ENCODE measurements around the gene NME3. TPM values are rescaled to one million over a fixed set of nuclear protein-coding genes. Genes with fewer than 3 reads are reported as not detected.

Gene NME3
- total and polyA plus RNA-seq, 3 experiments from 2014 or later = 33.5 to 71.4 (median 36.5) TPM

DNA sequence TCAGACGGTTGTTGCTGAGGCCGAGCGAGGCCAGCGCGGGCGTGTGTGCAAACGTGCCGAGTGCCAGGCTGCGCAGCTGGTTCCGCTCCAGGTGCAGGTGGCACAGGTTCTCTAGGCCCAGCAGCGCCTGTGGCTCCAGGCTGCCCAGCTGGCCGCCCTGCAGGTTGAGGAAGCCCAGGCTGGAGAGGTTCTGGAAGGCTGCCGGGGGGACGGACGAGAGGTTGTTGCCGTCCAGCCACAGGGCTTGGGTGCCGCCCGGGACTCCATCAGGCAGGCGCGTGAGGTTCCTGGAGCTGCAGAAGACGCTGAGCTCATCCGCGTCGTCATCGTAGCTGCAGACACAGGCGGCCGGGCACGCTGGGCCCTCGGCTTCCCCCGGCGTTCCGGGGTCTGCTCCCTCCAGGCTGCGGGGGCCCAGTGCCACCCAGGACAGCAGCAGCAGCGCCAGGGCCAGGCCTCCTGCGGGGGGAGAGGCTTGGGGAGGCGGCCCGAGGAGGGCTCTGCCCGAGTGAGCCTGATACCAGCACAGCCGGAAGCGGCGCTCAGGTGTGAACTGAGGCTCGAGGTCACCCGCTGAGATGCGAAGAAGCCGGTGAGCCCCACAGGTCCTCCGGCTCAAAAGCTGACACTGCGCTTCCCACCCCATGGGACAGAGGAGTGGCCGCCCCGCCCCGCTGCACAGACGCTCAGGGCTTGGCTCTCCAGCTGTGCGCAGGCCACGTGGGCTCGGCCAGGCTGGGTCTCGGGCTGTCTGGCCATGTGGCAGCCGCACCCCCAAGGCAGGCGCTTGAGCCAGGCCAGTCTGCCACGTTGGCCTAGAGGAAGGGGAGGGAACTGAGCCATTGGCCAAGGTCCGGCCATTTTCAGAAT lies 20.8 kb upstream of the NME3 start:
- DNase-seq = no peak

DNA sequence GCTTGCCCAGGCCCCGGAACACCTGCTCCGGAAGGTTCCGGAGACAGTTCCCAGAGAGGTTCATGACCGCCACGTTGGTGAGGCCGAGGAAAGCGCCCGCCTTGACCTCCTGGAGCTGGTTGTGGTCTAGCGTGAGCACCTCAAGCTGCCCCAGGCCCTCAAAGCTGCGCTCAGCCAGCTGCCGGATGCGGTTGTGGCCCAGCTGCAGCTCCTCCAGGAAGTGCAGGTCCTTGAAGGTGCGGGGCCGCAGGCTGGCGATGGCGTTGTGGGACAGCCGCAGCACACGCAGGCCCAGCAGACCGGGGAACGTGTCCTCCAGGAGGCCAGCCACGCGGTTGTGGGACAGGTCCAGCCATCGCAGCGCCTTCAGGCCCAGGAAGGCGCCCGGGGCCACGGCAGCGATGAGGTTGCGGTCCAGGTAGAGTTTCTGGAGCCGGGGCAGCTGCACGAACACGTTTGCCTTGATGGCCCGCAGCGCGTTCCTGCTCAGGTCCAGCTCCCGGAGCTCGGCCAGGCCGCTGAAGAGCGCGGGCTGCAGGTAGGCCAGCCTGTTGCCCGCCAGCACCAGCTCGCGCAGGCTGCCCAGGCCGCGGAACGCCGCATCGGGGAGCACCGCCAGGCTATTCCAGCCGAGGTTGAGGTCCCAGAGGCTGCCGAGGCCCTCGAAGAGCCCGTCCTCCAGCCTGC lies 20.1 kb upstream of the NME3 start:
- DNase-seq = no peak

More for the DNA sequence above, 20.8 kb upstream of the NME3 start:
- H3K27me3 ChIP-seq (ENCODE audit: insufficient read depth, low read length, poor library complexity, severe bottlenecking) = no peaks in the 10 kb centered on the region
- H3K27ac Mint-ChIP-seq = peak overlapping the region in 1 of 8 donors; percentile 29
- CTCF ChIA-PET = interaction anchor here (1.4 kb wide), 1 partner anchor 10 kb away, joined by 6 read pairs; the partner anchor contains the start of genes NUBP2 and SPSB3
- H3K27ac ChIP-seq (ENCODE audit: low read depth, low read length) = no peak overlapping the region
- H3K4me1 Mint-ChIP-seq = peaks cover 0 to 3% (median 1%) of the 10 kb centered on the region in 3 donors
- no peak overlapping the region for H3K4me3 Mint-ChIP-seq
- H3K4me1 ChIP-seq (ENCODE audit: insufficient read depth, low read length) = no peaks in the 10 kb centered on the region
- H3K36me3 ChIP-seq (ENCODE audit: insufficient read depth, low read length) = peaks cover 4% of the 10 kb centered on the region
- peaks cover 1 to 2% (median 2%) of the 10 kb centered on the region in 5 donors for H3K9me3 Mint-ChIP-seq
- POLR2A ChIA-PET = interaction anchor here (0.6 to 2.5 kb wide), 2 partner anchors 9 to 1491 kb away, joined by 4 to 9 read pairs; partner anchors contain the start of genes NUBP2 and SPSB3
- no peak overlapping the region for H3K4me3 ChIP-seq (ENCODE audit: low read length)
- H3K9me3 ChIP-seq (ENCODE audit: low read length) = no peaks in the 10 kb centered on the region
- H3K36me3 Mint-ChIP-seq = peaks cover 2 to 18% (median 3%) of the 10 kb centered on the region in 3 donors
- H3K27me3 Mint-ChIP-seq = no peaks in the 10 kb centered on the region

DNA sequence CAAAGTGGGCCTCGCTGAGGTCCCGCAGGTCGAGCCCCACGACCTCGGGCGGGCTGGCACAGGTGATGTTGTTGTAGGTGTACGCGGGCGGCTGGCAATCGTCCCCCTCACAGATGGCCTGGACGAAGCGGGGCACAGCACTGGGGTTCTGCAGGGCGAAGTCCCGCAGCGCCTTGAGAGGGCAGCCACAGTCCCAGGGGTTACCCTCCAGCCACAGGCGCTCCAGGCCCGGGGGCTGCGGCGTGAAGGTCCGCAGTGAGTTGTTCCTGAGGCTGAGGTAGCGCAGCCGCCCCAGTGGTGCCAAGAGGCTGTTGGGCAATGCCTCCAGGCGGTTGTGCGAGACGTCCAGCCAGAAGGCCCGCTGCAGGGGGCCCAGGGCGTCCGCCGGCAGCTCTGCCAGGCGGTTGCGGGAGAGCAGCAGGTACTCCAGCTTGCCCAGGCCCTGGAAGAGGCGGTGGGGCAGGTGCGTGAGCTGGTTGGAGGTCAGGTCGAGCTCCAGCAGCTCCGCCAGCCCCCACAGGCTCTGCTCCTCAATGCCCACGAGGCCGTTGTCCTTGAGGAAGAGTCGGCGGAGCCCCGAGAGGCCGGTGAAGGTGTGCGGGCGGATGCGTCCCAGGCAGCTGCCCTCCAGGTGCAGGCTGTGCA lies 19.4 kb upstream of the NME3 start:
- Histone ChIP-seq H3K27me3 (ENCODE audit: insufficient read depth, low read length, poor library complexity, severe bottlenecking) (no peaks in the 10 kb centered on the region), H3K4me3 (ENCODE audit: low read length) (no peak overlapping the region), H3K27ac (ENCODE audit: low read depth, low read length) (no peak overlapping the region), H3K4me1 (ENCODE audit: insufficient read depth, low read length) (peaks cover 2% of the 10 kb centered on the region), H3K9me3 (ENCODE audit: low read length) (no peaks in the 10 kb centered on the region), H3K36me3 (ENCODE audit: insufficient read depth, low read length) (peaks cover 9% of the 10 kb centered on the region)
- H3K4me1 Mint-ChIP-seq = peaks cover 0 to 12% (median 1%) of the 10 kb centered on the region in 3 donors
- no peak for DNase-seq
- POLR2A ChIA-PET = interaction anchor here (0.6 to 2.5 kb wide), 2 partner anchors 8 to 86 kb away, joined by 3 to 9 read pairs; partner anchors contain the start of genes NUBP2 and SPSB3
- H3K36me3 Mint-ChIP-seq = peaks cover 0 to 28% (median 3%) of the 10 kb centered on the region in 3 donors
- H3K27ac Mint-ChIP-seq = no peak overlapping the region
- no peaks in the 10 kb centered on the region for H3K9me3 Mint-ChIP-seq
- CTCF ChIA-PET = interaction anchor here (1.4 kb wide), 1 partner anchor 8 kb away, joined by 6 read pairs; the partner anchor contains the start of genes NUBP2 and SPSB3
- no peak overlapping the region for H3K4me3 Mint-ChIP-seq
- H3K27me3 Mint-ChIP-seq = no peaks in the 10 kb centered on the region

More for the DNA sequence above, 20.1 kb upstream of the NME3 start:
- Mint-ChIP-seq H3K9me3 (no peaks in the 10 kb centered on the region), H3K4me3 (no peak overlapping the region), H3K4me1 (peaks cover 0 to 7% (median 1%) of the 10 kb centered on the region in 3 donors), H3K27me3 (no peaks in the 10 kb centered on the region), H3K27ac (no peak overlapping the region), H3K36me3 (peaks cover 0 to 24% (median 3%) of the 10 kb centered on the region in 3 donors)
- no peaks in the 10 kb centered on the region for H3K9me3 ChIP-seq (ENCODE audit: low read length)
- no peaks in the 10 kb centered on the region for H3K4me1 ChIP-seq (ENCODE audit: insufficient read depth, low read length)
- CTCF ChIA-PET = interaction anchor here (1.4 kb wide), 1 partner anchor 9 kb away, joined by 6 read pairs; the partner anchor contains the start of genes NUBP2 and SPSB3
- no peak overlapping the region for H3K4me3 ChIP-seq (ENCODE audit: low read length)
- H3K27ac ChIP-seq (ENCODE audit: low read depth, low read length) = no peak overlapping the region
- peaks cover 9% of the 10 kb centered on the region for H3K36me3 ChIP-seq (ENCODE audit: insufficient read depth, low read length)
- POLR2A ChIA-PET = interaction anchor here (0.6 to 2.5 kb wide), 2 partner anchors 9 to 86 kb away, joined by 3 to 9 read pairs; partner anchors contain the start of genes NUBP2 and SPSB3
- H3K27me3 ChIP-seq (ENCODE audit: insufficient read depth, low read length, poor library complexity, severe bottlenecking) = no peaks in the 10 kb centered on the region

DNA sequence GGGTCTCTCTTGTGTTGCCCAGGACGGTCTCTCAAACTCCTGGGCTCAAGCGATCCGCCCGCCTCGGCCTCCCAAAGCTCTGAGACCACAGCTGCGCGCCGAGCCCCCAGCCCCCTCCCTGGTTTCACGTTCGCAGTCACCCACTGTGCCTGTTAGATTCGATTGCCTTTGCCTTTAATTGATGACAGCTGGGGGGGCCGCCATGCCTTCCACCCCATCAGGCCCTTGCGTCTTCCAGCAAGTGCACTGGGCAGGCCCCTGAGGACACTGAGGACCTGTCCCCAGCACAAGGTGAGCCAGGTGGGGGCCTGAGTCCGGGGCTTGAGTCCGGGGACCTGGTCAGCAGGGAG lies 18.9 kb upstream of the NME3 start:
- Mint-ChIP-seq H3K4me1 (peaks cover under 1 to 17% (median 5%) of the 10 kb centered on the region in 3 donors), H3K27me3 (no peaks in the 10 kb centered on the region), H3K36me3 (peaks cover 0 to 32% (median 3%) of the 10 kb centered on the region in 3 donors), H3K4me3 (no peak overlapping the region), H3K27ac (peak overlapping the region in 1 of 8 donors; percentile 69), H3K9me3 (no peaks in the 10 kb centered on the region)
- Histone ChIP-seq H3K9me3 (ENCODE audit: low read length) (no peaks in the 10 kb centered on the region), H3K4me1 (ENCODE audit: insufficient read depth, low read length) (peaks cover 7% of the 10 kb centered on the region), H3K4me3 (ENCODE audit: low read length) (no peak overlapping the region), H3K36me3 (ENCODE audit: insufficient read depth, low read length) (peaks cover 9% of the 10 kb centered on the region), H3K27me3 (ENCODE audit: insufficient read depth, low read length, poor library complexity, severe bottlenecking) (no peaks in the 10 kb centered on the region), H3K27ac (ENCODE audit: low read depth, low read length) (no peak overlapping the region)
- POLR2A ChIA-PET = interaction anchor here (2.5 kb wide), 1 partner anchor 7 kb away, joined by 9 read pairs; the partner anchor contains the start of genes NUBP2 and SPSB3
- CTCF ChIA-PET = no interaction called here
- no peak for DNase-seq

DNA sequence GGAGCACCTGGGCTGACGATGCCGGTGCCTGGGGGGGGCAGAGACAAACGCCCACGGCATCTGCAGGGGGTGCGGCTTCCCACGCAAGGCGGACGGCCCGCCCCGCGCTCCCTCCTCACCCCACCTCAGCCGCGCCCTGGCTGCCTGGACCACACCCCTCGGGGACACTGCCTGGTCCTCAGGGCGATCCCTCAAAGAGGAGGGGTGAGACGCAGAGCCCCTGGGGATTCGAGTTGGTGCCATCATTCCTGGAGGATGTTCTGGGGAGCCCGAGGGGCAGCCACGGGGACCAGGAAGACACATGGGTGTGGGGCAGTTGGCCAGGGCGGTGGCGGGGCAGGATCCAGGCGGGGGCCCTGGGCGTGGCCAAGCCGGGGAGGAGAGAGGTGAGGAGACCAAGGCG lies 18.3 kb upstream of the NME3 start:
- Histone ChIP-seq H3K27ac (ENCODE audit: low read depth, low read length) (no peak overlapping the region), H3K27me3 (ENCODE audit: insufficient read depth, low read length, poor library complexity, severe bottlenecking) (no peaks in the 10 kb centered on the region), H3K9me3 (ENCODE audit: low read length) (no peaks in the 10 kb centered on the region), H3K36me3 (ENCODE audit: insufficient read depth, low read length) (peaks cover 9% of the 10 kb centered on the region), H3K4me3 (ENCODE audit: low read length) (no peak overlapping the region), H3K4me1 (ENCODE audit: insufficient read depth, low read length) (peaks cover 12% of the 10 kb centered on the region)
- Mint-ChIP-seq H3K27ac (no peak overlapping the region), H3K9me3 (no peaks in the 10 kb centered on the region), H3K27me3 (no peaks in the 10 kb centered on the region), H3K4me1 (peaks cover 4 to 21% (median 9%) of the 10 kb centered on the region in 3 donors), H3K36me3 (peaks cover 0 to 33% (median 3%) of the 10 kb centered on the region in 3 donors), H3K4me3 (no peak overlapping the region)
- ChIA-PET POLR2A (no interaction called here), CTCF (no interaction called here)
- no peak for DNase-seq

DNA sequence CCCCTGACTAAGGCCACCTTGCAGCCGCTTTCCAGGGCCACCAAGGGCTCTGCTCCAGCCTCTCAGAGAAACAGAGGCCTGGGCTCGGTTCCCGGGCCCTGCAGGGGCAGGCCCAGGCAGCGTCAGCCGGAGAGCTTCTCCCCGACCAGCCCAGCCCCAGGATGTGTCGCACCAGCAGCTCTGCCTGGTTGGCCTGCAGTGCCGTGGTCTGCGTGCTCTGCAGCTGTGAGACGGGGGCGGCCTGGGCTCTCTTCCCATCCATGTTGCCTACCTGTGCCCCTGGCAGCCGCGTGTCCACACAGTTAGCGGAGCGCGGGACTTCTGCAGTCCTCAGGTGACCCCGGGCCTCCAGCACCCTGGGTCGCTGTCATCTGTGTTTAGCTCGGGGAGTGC lies 17.4 kb upstream of the NME3 start:
- H3K27me3 ChIP-seq (ENCODE audit: insufficient read depth, low read length, poor library complexity, severe bottlenecking) = no peaks in the 10 kb centered on the region
- ChIA-PET POLR2A (no interaction called here), CTCF (no interaction called here)
- Mint-ChIP-seq H3K36me3 (peaks cover 0 to 33% (median 3%) of the 10 kb centered on the region in 3 donors), H3K27ac (peak overlapping the region in 1 of 8 donors; percentile 85), H3K9me3 (no peaks in the 10 kb centered on the region), H3K4me1 (peaks cover 9 to 27% (median 10%) of the 10 kb centered on the region in 3 donors), H3K4me3 (peak overlapping the region in 1 of 7 donors; percentile 75), H3K27me3 (no peaks in the 10 kb centered on the region)
- H3K9me3 ChIP-seq (ENCODE audit: low read length) = no peaks in the 10 kb centered on the region
- no peak for DNase-seq
- no peak overlapping the region for H3K27ac ChIP-seq (ENCODE audit: low read depth, low read length)
- peaks cover 18% of the 10 kb centered on the region for H3K4me1 ChIP-seq (ENCODE audit: insufficient read depth, low read length)
- peaks cover 9% of the 10 kb centered on the region for H3K36me3 ChIP-seq (ENCODE audit: insufficient read depth, low read length)
- no peak overlapping the region for H3K4me3 ChIP-seq (ENCODE audit: low read length)

DNA sequence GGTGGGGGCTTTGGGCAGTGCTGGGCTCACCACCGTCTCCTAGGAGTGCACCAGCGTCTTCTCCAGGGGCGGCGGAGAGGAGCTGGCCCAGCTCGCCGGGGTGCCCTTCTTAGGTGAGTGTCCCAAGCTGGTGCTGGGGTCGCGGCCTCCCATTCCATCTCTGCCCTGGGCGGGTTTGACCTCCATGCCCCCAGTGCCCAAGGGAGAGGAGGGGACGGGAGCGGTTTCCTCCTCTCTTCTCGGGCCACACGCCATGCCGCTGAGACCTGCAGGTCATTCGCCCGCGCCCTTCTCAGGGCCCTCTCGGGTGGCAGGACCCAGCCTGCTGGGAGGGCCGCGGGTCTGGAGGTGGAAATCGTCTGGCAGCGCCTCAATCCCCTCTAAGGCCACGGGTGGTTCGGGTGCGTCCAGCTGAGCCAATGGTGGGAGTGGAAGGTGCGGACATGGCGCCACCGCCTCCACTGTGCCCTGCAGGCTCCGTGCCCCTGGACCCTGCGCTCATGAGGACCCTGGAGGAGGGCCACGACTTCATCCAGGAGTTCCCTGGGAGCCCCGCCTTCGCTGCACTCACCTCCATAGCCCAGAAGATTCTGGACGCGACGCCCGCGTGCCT lies 16.9 kb upstream of the NME3 start:
- H3K4me3 ChIP-seq (ENCODE audit: low read length) = no peak overlapping the region
- no peaks in the 10 kb centered on the region for H3K9me3 Mint-ChIP-seq
- H3K4me1 ChIP-seq (ENCODE audit: insufficient read depth, low read length) = peaks cover 18% of the 10 kb centered on the region
- H3K4me3 Mint-ChIP-seq = no peak overlapping the region
- no peaks in the 10 kb centered on the region for H3K9me3 ChIP-seq (ENCODE audit: low read length)
- no peak for DNase-seq
- H3K27ac Mint-ChIP-seq = no peak overlapping the region
- no peaks in the 10 kb centered on the region for H3K27me3 ChIP-seq (ENCODE audit: insufficient read depth, low read length, poor library complexity, severe bottlenecking)
- H3K27ac ChIP-seq (ENCODE audit: low read depth, low read length) = no peak overlapping the region
- POLR2A ChIA-PET = no interaction called here
- peaks cover 0 to 36% (median 3%) of the 10 kb centered on the region in 3 donors for H3K36me3 Mint-ChIP-seq
- peaks cover 12 to 32% (median 14%) of the 10 kb centered on the region in 3 donors for H3K4me1 Mint-ChIP-seq
- CTCF ChIA-PET = no interaction called here
- H3K27me3 Mint-ChIP-seq = no peaks in the 10 kb centered on the region
- H3K36me3 ChIP-seq (ENCODE audit: insufficient read depth, low read length) = peaks cover 9% of the 10 kb centered on the region
